CD1c-positive myeloid dendritic cell (primary cell): ENCODE results near the gene DHRS7B.
"Not testable (repeated sequence)": the region's sequence is repeated elsewhere in the genome, so short reads cannot be mapped to it uniquely, and the experiment has no call there.

ENCODE experiments used
- DNase-seq: peaks from one replicate; pipeline ENCODE4 v3.0.0-alpha.2; 2016; ENCODE audit errors: extremely low spot score

The DHRS7B gene

GRCh38 chr17:21126645-21127508, at the start of gene DHRS7B:
Gene DHRS7B (plus strand): TSS chr17:21126964. CDS start chr17:21126972, 8 bp downstream.
- DNase-seq, result peak; percentile 99

- DNase-seq, result no peak
Observed at GRCh38 chr17:21077281-21077680, 49.5 kb upstream of the DHRS7B start.

GRCh38 chr17:21078016-21078780, 48.6 kb upstream of the DHRS7B start:
- no peak for DNase-seq

- no peak for DNase-seq
Observed at GRCh38 chr17:21079196-21079595, 47.6 kb upstream of the DHRS7B start.

GRCh38 chr17:21082001-21082436, 44.7 kb upstream of the DHRS7B start:
- no peak for DNase-seq

- not testable (repeated sequence) for DNase-seq
Observed at GRCh38 chr17:21085280-21085679, 41.5 kb upstream of the DHRS7B start.

- no peak for DNase-seq
Observed at GRCh38 chr17:21085707-21086106, 41.1 kb upstream of the DHRS7B start.

- no peak for DNase-seq
Observed at GRCh38 chr17:21089145-21089544, 37.6 kb upstream of the DHRS7B start.

GRCh38 chr17:21089933-21090901, 36.5 kb upstream of the DHRS7B start:
- DNase-seq, result no peak

GRCh38 chr17:21090902-21091618, 35.7 kb upstream of the DHRS7B start:
- DNase-seq, result no peak

- no peak for DNase-seq
Observed at GRCh38 chr17:21094298-21094704, 32.5 kb upstream of the DHRS7B start.

GRCh38 chr17:21095735-21096134, 31.0 kb upstream of the DHRS7B start:
- DNase-seq, result no peak

GRCh38 chr17:21096874-21097273, 29.9 kb upstream of the DHRS7B start:
- no peak for DNase-seq

- DNase-seq, result peak; percentile 50
Observed at GRCh38 chr17:21098934-21099689, 27.7 kb upstream of the DHRS7B start.

GRCh38 chr17:21100636-21101035, 26.1 kb upstream of the DHRS7B start:
- peak; percentile 20 for DNase-seq

GRCh38 chr17:21104608-21105007, 22.2 kb upstream of the DHRS7B start:
- DNase-seq, result no peak

- no peak for DNase-seq
Observed at GRCh38 chr17:21105064-21105894, 21.5 kb upstream of the DHRS7B start.

- no peak for DNase-seq
Observed at GRCh38 chr17:21106316-21106715, 20.4 kb upstream of the DHRS7B start.

GRCh38 chr17:21107067-21107650, 19.6 kb upstream of the DHRS7B start:
- not testable (repeated sequence) for DNase-seq
